T-cell (primary cell): ENCODE results near the gene VSTM4. TPM values are rescaled to one million over a fixed set of nuclear protein-coding genes. Genes with fewer than 3 reads are reported as not detected.

ENCODE experiments used
- ATAC-seq, 4 experiments: fragments of 200-7000 bp in 3 of 4; fragments of 150-1000 bp in 1 of 4; cut with Tn5 transposase; replicated peaks in 1 of 4; 1 replicate in 3 of 4; 2 replicates in 1 of 4; pipeline ENCODE4 v1.10.0; 2021; ENCODE audit warnings: moderate library complexity in 3 of 4, mild to moderate bottlenecking in 2 of 4, moderate number of reproducible peaks in 1 of 4
- CTCF ChIA-PET, 2 donors: fragments of 300-600 bp; sonication (Branson Sonifier 250); formaldehyde crosslinking; loops; one replicate each; lab custom pipeline; 2022; ENCODE audit warnings: antibody characterized with exemption in 2 of 2; lab: Charles Lee
- POLR2A ChIA-PET, 2 donors: fragments of 300-600 bp; sonication (Branson Sonifier 250); formaldehyde crosslinking; loops; one replicate each; lab custom pipeline; 2022; ENCODE audit warnings: antibody characterized with exemption in 2 of 2; lab: Charles Lee
- DNase-seq, 35 experiments: peaks; one replicate each; pipeline versions ENCODE4 v3.0.0 to v3.0.0-alpha.2; 2013 to 2023
- H3K27ac ChIP-seq: one replicate; pipeline ENCODE4 v1.5.1; 2013; ENCODE audit warnings: low read length
- H3K27me3 ChIP-seq, 2 experiments: replicated peaks in 1 of 2; 1 replicate in 1 of 2; 2 replicates in 1 of 2; pipeline versions ENCODE4 v1.6.1 to v1.7.0; 2013; ENCODE audit warnings: low read length in 1 of 2, mixed read lengths in 1 of 2; ENCODE audit not compliant: control insufficient read depth in 2 of 2, insufficient read depth in 2 of 2; ENCODE audit errors: extremely low read depth in 1 of 2
- H3K36me3 ChIP-seq, 2 donors: 1 replicate in 1 of 2; 2 replicates in 1 of 2; pipeline versions ENCODE4 v1.6.1 to v1.7.0; 2013; ENCODE audit warnings: low read length in 1 of 2; ENCODE audit not compliant: control insufficient read depth in 2 of 2, insufficient read depth in 1 of 2; ENCODE audit errors: extremely low read depth in 1 of 2
- H3K4me1 ChIP-seq, 2 experiments: 1 replicate in 1 of 2; 2 replicates in 1 of 2; pipeline versions ENCODE4 v1.6.1 to v1.7.0; 2013; ENCODE audit warnings: low read length in 2 of 2, mixed read lengths in 1 of 2; ENCODE audit not compliant: insufficient read depth in 2 of 2, control insufficient read depth in 1 of 2; ENCODE audit errors: extremely low read depth in 1 of 2
- H3K4me3 ChIP-seq, 2 donors: 1 replicate in 1 of 2; 2 replicates in 1 of 2; pipeline versions ENCODE4 v1.5.1 to v1.7.0; 2013; ENCODE audit warnings: mild to moderate bottlenecking in 2 of 2, low read length in 1 of 2, moderate library complexity in 1 of 2; ENCODE audit not compliant: control insufficient read depth in 1 of 2; ENCODE audit errors: extremely low read depth in 1 of 2
- H3K9me3 ChIP-seq: 2 replicates; pipeline ENCODE4 v1.7.0; 2013
- H3K27ac Mint-ChIP-seq, 2 donors: one replicate each; pipeline ENCODE4 v1.8.0; 2020 to 2021; ENCODE audit warnings: mild to moderate bottlenecking in 2 of 2, mixed read lengths in 2 of 2
- H3K27me3 Mint-ChIP-seq, 2 donors: one replicate each; pipeline ENCODE4 v1.8.0; 2021 to 2022; ENCODE audit warnings: mixed read lengths in 2 of 2
- H3K36me3 Mint-ChIP-seq: one replicate; pipeline ENCODE4 v1.8.0; 2021; ENCODE audit warnings: mixed read lengths
- H3K4me1 Mint-ChIP-seq, 3 donors: one replicate each; pipeline ENCODE4 v1.8.0; 2020 to 2022; ENCODE audit warnings: mixed read lengths in 3 of 3, mild to moderate bottlenecking in 1 of 3
- H3K4me3 Mint-ChIP-seq, 3 donors: one replicate each; pipeline ENCODE4 v1.8.0; 2020 to 2022; ENCODE audit warnings: mild to moderate bottlenecking in 3 of 3, mixed read lengths in 3 of 3, moderate library complexity in 3 of 3
- H3K9me3 Mint-ChIP-seq, 3 donors: one replicate each; pipeline ENCODE4 v1.8.0; 2020 to 2022; ENCODE audit warnings: mixed read lengths in 3 of 3
- WGBS: methylation state at CpG from one replicate; pipeline ENCODE4 v1.1.5; 2013; ENCODE audit warnings: missing lambda C conversion rate; ENCODE audit not compliant: insufficient coverage; 5-methylcytosine and 5-hydroxymethylcytosine counted together
- total RNA-seq, 35 experiments: library from RNA in 6 of 35; stranded (reverse) in 6 of 35; fragments of 120-200 nt in 1 of 35; gene quantifications; one replicate each; pipeline versions ENCODE4 v1.2.1 to v1.2.4 and lab custom pipeline; 2013 to 2026

Gene VSTM4
- total RNA-seq, 5 donors from 2014 or later (not counting 1 experiment from before 2014, with no cell fraction given): 0.09 to 0.19 (median 0.10) TPM; not detected in 2

DNA sequence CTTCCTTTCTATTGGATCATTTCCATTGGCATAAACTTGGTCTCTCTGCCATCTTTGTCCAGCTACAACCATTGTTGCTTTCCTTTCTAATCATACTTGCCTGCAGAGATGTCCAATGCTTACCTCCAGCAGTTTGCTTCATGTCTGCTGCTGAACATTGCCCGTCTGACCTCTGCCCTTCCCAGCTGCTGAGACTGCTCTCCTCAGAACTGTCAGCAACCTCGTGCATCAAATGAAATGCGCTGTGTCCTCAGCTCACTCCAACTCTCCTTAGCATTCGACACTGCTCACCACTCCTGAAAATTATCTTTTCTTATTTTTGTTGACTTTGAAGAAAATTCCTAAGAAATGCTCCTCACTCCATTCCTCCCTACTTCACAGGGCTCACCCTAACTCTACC, 13.5 kb upstream of the VSTM4 start:
- 70% methylated on average over 4 of the region's 4 CpGs for WGBS
- no peak overlapping the region for H3K4me3 Mint-ChIP-seq
- CTCF ChIA-PET: no interaction called here
- peaks cover 17 to 18% of the 10 kb centered on the region in 2 donors for H3K27me3 Mint-ChIP-seq
- H3K4me3 ChIP-seq: no peak overlapping the region
- POLR2A ChIA-PET: no interaction called here
- H3K36me3 Mint-ChIP-seq: no peaks in the 10 kb centered on the region
- ATAC-seq: no peak
- no peak for DNase-seq
- H3K9me3 Mint-ChIP-seq: peaks cover 0 to 11% (median 0%) of the 10 kb centered on the region in 3 donors
- peaks cover 0 to 23% of the 10 kb centered on the region in 2 experiments for H3K27me3 ChIP-seq
- no peaks in the 10 kb centered on the region for H3K4me1 Mint-ChIP-seq
- H3K36me3 ChIP-seq: no peaks in the 10 kb centered on the region
- no peak overlapping the region for H3K27ac Mint-ChIP-seq
- H3K9me3 ChIP-seq: no peaks in the 10 kb centered on the region
- H3K4me1 ChIP-seq: no peaks in the 10 kb centered on the region
- H3K27ac ChIP-seq: no peak overlapping the region

DNA sequence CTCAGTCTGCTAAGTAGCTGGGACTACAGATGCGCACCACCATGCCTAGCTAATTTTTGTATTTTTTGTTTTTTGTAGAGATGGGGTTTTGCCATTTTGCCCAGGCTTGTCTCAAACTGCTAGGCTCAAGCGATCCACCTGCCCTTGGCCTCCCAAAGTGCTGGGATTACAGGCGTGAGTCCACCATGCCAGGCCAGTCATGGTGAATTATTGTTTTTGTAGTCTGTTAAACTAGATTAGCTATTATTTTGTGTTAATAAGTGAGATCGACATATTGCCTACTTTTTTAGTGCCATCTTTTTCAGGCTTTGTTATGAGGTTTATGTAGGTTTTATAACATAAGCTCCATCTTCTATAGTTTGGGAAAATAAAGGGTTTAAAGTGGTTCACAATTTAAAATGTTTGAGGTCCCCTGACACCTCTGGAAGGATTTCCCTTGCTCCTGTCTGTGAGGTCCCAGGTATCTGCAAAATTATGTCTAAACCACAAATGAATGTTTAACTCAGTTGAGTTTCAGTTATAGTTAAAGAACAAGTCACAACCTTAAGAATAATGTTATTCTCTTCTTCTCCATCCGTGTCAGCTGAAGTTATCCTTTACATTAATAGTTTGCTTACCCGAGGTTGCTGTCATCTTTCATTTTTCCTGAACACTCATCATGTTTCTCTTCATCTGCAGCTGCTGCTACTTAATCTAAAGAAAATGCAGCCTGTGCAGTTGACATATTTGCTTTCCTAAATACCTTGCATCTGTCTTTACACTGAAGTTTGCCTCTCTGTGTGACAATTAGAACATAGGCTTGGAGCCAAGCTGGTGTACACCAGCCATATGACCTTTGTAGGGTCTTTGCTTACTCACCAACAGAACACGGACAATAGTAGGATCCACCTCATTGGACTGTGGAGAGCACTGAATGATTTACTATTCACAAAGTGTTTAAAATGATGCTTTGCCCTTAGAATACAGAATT, 8.9 kb upstream of the VSTM4 start:
- 83% methylated on average over 6 of the region's 7 CpGs for WGBS
- Mint-ChIP-seq H3K36me3 (no peaks in the 10 kb centered on the region), H3K4me1 (no peaks in the 10 kb centered on the region), H3K27ac (no peak overlapping the region), H3K27me3 (peaks cover 13 to 18% of the 10 kb centered on the region in 2 donors), H3K9me3 (peaks cover 0 to 13% (median 0%) of the 10 kb centered on the region in 3 donors), H3K4me3 (no peak overlapping the region)
- H3K9me3 ChIP-seq: no peaks in the 10 kb centered on the region
- no peak for ATAC-seq
- ChIA-PET CTCF (no interaction called here), POLR2A (no interaction called here)
- no peaks in the 10 kb centered on the region for H3K4me1 ChIP-seq
- no peak for DNase-seq
- H3K36me3 ChIP-seq: no peaks in the 10 kb centered on the region
- peaks cover 0 to 7% of the 10 kb centered on the region in 2 experiments for H3K27me3 ChIP-seq
- H3K4me3 ChIP-seq: no peak overlapping the region
- no peak overlapping the region for H3K27ac ChIP-seq

DNA sequence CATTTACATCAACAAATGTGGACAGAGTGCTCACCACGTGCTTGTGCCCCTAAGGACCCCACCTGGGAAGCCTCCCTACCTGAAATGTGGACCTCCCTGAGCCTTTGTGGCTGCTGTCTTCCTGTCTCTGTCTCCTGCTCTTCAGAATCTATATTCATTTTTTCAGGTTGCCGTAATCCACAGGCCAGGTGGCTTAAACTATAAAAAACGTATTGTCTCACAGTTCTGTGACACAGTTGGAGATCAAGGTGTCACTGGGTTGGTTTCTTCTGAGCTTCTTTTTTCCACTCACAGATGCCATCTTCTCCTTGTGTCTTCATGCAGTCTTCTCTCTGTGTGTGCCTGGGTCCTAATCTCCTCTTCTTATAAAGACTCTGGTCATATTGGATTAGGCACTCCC, 5.6 kb upstream of the VSTM4 start:
- peaks cover 0 to 16% of the 10 kb centered on the region in 2 experiments for H3K27me3 ChIP-seq
- no peak overlapping the region for H3K4me3 Mint-ChIP-seq
- H3K27ac ChIP-seq: no peak overlapping the region
- peaks cover 0 to 4% of the 10 kb centered on the region in 2 experiments for H3K4me1 ChIP-seq
- no peak overlapping the region for H3K27ac Mint-ChIP-seq
- no peaks in the 10 kb centered on the region for H3K9me3 ChIP-seq
- no peak for ATAC-seq
- 63% methylated on average over 3 of the region's 3 CpGs for WGBS
- ChIA-PET POLR2A (no interaction called here), CTCF (interaction anchor here in 1 of 2 donors (1.1 kb wide), 1 partner anchor 9 kb away, joined by 5 read pairs; no protein-coding TSS in a partner anchor)
- H3K36me3 Mint-ChIP-seq: no peaks in the 10 kb centered on the region
- H3K36me3 ChIP-seq: no peaks in the 10 kb centered on the region
- H3K4me3 ChIP-seq: no peak overlapping the region
- H3K4me1 Mint-ChIP-seq: no peaks in the 10 kb centered on the region
- no peak for DNase-seq
- H3K9me3 Mint-ChIP-seq: peaks cover 0 to 3% (median 0%) of the 10 kb centered on the region in 3 donors
- H3K27me3 Mint-ChIP-seq: peaks cover 13% of the 10 kb centered on the region in 2 donors

DNA sequence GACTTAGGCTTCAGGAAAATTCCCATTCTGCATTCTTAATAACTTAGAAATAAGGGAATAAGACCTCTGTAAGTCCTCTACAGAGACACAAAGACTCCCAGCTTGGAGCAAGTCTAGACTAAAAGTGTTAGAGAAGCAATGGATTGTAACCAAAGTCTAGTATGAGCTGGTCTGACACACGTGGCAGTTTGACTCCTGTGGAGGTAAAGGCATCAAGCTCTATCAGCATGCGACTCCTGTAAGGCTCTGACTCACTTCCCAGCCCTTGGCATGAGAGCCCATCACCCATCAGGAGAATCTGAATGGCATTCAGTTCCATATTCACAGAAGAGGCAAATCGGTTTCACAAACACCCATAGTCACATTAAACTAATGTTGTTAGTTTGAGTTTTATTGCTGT, 4.4 kb upstream of the VSTM4 start:
- Mint-ChIP-seq H3K27ac (no peak overlapping the region), H3K27me3 (peaks cover 13 to 19% of the 10 kb centered on the region in 2 donors), H3K9me3 (peaks cover 0 to 3% (median 0%) of the 10 kb centered on the region in 3 donors), H3K36me3 (no peaks in the 10 kb centered on the region), H3K4me3 (no peak overlapping the region), H3K4me1 (peaks cover 0 to 2% (median 2%) of the 10 kb centered on the region in 3 donors)
- CTCF ChIA-PET: interaction anchor here in 1 of 2 donors (0.6 kb wide), 1 partner anchor 427 kb away, joined by 3 read pairs; no protein-coding TSS in a partner anchor
- ATAC-seq (no peak), DNase-seq (no peak)
- POLR2A ChIA-PET: no interaction called here
- H3K27ac ChIP-seq: no peak overlapping the region
- no peaks in the 10 kb centered on the region for H3K9me3 ChIP-seq
- peaks cover 0 to 10% of the 10 kb centered on the region in 2 experiments for H3K4me1 ChIP-seq
- 55% methylated on average over 2 of the region's 3 CpGs for WGBS
- no peaks in the 10 kb centered on the region for H3K36me3 ChIP-seq
- H3K27me3 ChIP-seq: peaks cover 0 to 23% of the 10 kb centered on the region in 2 experiments
- H3K4me3 ChIP-seq: no peak overlapping the region

DNA sequence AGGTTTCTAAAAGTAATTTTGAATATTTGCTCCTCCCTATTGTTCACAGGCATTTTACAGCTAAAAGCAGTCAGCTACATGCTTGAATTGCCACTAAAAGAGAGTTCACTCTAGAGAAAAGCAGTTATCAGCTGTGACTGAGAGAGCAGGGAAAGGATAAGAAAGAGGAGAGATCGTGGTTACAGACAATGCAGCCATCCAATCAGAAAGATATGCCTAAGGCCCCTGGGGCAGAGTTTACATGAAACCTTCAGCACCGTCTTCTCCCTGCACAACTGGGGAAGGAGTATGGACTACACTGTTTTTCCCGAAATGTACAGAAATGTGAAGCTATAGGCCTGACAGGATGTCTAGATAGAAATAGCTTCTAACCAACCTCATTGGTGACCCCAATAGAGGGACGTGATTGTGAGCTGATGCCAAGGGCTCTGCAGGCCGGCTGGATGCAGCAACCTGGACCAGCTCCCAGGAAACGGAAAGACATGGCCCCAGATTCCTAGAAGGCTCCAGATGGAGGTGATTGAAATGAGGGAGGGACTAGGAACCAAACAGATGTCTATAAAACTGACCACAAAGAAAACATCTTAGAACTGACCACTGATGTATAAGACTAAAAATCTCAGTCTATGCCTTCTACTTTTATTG, 3.2 kb upstream of the VSTM4 start:
- Mint-ChIP-seq H3K4me1 (peaks cover 0 to 6% (median 3%) of the 10 kb centered on the region in 3 donors), H3K9me3 (peaks cover 0 to 3% (median 0%) of the 10 kb centered on the region in 3 donors), H3K27ac (no peak overlapping the region), H3K4me3 (no peak overlapping the region), H3K36me3 (no peaks in the 10 kb centered on the region), H3K27me3 (peaks cover 18 to 31% of the 10 kb centered on the region in 2 donors)
- Histone ChIP-seq H3K4me1 (peaks cover 0 to 12% of the 10 kb centered on the region in 2 experiments), H3K4me3 (no peak overlapping the region), H3K36me3 (no peaks in the 10 kb centered on the region), H3K9me3 (no peaks in the 10 kb centered on the region), H3K27ac (no peak overlapping the region), H3K27me3 (peaks cover 0 to 31% of the 10 kb centered on the region in 2 experiments)
- ChIA-PET CTCF (no interaction called here), POLR2A (no interaction called here)
- ATAC-seq: no peak
- DNase-seq: no peak
- WGBS: 54% methylated on average over 1 of the region's 6 CpGs

DNA sequence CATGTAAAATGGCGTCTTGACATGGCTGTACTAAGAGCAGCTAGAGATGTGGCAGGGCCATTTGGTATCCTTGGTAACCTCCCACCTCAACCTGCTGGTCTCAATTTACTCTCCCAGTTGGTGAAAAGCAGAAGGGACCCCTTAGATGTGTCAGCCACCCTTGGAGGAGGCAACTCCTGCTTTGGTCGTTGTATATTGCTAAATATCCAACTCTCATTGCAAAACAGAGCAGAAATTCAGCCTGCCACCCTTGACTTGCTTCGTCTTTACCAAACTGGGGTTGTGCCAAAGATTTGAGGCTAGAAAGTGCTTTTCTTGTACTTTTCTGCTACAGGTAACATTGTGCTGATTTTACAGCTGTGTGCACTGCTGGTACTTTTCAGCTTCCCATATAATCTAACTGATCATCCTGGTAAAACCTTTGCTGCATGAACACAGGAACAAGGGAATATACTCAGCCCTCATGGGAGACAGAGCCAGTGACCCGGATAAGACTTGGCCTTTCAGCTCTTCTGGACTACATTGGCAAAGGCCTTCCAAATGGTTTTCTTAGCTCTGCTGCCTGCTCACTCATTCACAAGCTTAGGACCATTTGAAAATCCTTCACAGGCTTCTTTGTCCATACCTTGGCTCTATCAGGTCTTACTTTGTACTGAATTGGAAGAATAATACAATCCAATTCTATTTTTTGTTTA, 2.2 kb upstream of the VSTM4 start:
- Histone ChIP-seq H3K27me3 (peaks cover 0 to 34% of the 10 kb centered on the region in 2 experiments), H3K27ac (no peak overlapping the region), H3K9me3 (no peaks in the 10 kb centered on the region), H3K36me3 (no peaks in the 10 kb centered on the region), H3K4me3 (no peak overlapping the region), H3K4me1 (peaks cover 0 to 12% of the 10 kb centered on the region in 2 experiments)
- peaks cover 0 to 6% (median 3%) of the 10 kb centered on the region in 3 donors for H3K4me1 Mint-ChIP-seq
- ChIA-PET POLR2A (no interaction called here), CTCF (no interaction called here)
- no peak for DNase-seq
- H3K9me3 Mint-ChIP-seq: peaks cover 0 to 3% (median 0%) of the 10 kb centered on the region in 3 donors
- no peak overlapping the region for H3K27ac Mint-ChIP-seq
- WGBS: 89% methylated on average over 4 of the region's 4 CpGs
- H3K27me3 Mint-ChIP-seq: peaks cover 22 to 34% of the 10 kb centered on the region in 2 donors
- no peak overlapping the region for H3K4me3 Mint-ChIP-seq
- H3K36me3 Mint-ChIP-seq: no peaks in the 10 kb centered on the region
- ATAC-seq: no peak
